NK-92 treated with Interleukin-12 subunit alpha and Interleukin-12 subunit beta, amount 100 ng/mL, for 24 hours (cell line): ENCODE measurements around the gene JPH4.

Source experiments
- DNase-seq: peaks from one replicate; lab custom pipeline; 2025; lab: John Stamatoyannopoulos, UW

Gene JPH4

DNA sequence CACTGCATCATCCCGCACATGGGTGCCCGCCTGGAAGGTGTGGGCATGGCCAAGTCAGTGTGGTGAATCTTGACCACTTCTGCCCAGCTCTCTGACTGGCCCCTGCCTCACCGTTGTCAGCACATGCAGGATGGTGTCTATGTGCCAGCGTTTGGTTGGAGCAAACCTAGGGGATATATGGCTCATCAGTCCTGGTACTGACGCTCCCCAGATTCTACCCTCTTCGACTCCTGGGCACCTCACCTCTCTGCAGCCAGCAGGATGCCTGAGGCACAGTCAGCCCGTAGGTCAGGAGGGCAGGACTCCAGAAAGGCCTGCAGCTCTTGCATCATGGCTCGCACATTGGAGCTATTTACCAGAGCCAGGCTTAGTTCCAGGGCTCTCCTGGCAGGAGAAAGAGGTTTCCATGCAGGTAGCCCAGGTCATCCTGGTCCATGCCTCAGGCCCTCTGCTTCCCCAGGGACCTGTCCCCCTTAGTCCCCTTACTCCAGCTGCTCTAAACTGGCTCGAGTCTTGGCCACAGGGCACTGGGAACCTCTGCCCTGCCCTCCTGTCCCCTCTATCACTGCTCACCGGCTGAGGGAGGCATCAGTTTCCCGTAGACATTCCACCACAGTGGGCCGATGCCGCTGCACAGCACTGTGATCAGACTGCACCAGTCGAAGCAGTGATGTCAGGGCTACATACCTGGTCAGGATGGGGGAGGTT is 15.0 kb downstream of the JPH4 start:
- DNase-seq, result no peak

DNA sequence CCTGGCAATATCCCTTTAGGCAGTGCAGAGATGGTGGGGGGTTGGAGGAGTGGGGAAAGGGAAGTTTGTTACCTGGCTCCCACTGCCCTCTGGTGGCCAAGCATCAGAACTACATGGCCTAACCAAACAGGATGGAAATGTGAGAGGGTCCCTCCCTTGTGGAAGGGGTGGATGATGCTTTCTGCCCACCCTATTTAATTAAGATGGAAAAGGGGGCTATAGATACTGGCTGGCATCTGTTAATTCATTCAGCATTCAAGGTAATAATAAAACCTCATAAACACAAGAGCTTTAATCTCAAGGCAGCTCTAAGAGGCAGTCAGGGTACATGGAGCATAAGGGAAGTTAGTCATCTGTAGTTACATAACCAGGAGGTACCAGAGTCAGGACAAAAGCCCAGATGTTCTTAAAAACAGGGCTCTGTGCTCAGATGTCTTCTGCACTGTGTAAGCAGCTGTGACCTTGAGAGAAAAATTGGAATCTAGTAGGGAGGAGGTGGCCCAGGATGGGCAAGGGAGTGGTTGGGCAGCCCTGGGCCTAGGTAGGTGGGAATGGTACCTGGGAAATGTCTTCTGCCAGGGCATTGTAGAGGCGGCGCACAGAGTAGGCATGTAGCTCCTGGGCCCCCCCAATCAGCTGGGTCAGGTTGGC is 15.6 kb downstream of the JPH4 start:
- no peak for DNase-seq

DNA sequence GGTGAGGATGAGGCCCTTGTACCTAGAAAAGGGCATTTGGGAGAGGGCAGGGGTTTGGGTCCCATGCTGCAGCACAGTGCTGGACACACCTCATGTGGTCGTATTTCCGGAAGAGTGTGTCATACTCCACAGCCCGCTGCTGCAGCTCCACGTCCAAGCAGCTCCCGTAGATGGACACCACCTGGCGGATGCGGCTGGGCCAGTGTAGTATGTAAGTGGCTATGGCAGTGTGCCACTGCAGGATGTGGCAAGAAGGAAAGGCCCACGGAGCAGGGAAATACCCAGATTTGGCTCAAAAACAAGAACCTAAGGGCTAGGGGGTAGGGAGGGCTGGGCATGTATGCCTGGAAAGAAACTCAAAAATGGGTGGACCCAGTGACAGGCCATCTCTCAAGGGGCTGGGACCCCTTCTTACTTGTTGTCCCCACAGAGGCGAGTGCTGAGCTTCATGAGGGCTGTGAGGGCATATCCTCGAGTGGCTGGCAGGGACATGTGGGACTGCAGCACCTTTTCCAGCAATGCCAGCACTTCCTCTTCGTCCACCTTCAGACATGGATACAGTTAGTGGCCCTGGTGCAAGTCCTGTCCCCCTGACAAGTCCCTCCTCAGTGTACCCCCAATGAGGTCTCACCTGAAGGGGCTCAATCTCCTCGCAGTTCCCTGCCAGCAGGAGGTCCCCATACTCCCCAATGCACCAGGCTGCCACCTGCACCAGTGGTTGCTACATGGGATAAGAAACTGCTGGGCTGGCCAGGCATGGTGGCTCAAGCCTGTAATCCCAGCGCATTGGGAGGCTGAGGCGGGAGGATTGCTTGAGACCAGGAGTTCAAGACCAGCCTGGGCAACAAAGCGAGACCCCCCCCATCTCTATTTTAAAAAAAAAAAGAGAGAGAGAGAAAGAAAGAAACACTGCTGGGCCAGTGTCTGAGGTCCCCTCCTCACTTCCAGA is 16.4 kb downstream of the JPH4 start:
- DNase-seq, result no peak

DNA sequence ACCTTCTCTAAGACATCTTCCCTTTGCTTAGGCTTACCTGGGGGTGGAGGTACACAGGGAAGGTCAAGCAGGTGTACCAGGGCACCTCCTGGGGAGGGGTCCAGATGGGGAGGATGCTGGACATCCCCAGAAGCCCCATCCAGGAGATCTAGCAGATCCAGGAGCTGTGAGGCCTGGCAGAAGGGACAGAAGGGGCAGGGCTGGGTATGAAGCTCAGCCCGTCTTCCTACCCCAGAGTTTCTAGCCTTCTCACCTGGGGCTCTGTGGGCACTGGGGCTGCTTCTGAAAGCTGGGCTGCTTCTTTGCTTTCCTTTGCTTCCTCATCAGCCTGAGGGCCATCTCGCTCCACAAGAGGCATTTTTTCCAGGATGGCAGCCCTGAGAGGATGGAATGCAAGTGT is 17.3 kb downstream of the JPH4 start:
- no peak for DNase-seq

DNA sequence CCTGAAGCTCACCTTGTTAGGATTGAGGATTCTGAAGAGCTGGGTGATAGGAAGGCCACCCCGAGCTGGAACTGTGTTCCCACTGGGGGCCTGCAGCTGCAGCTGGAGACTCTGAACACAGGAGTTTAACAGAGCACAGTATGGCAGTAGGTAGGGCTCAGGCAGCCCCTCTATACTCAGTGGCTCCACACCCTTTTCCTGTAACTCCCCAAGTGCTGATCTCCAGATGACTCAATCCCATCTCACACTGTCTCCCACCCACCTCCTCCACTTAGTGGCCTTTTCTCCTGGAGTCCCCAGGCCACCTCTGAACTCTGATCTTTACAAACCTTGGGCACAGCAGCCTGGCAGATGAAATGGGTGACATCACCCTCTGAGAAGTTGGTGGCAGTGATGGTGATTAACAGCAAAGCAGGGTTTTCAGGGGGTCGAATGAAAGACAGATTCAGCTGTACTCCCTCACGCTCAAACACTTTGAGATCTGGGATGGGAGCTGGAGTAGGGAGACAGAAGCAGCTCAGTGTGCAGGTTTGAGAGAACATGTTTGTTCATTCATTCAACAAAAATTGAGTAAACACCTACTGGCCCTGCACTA is 18.6 kb downstream of the JPH4 start:
- DNase-seq, result no peak

DNA sequence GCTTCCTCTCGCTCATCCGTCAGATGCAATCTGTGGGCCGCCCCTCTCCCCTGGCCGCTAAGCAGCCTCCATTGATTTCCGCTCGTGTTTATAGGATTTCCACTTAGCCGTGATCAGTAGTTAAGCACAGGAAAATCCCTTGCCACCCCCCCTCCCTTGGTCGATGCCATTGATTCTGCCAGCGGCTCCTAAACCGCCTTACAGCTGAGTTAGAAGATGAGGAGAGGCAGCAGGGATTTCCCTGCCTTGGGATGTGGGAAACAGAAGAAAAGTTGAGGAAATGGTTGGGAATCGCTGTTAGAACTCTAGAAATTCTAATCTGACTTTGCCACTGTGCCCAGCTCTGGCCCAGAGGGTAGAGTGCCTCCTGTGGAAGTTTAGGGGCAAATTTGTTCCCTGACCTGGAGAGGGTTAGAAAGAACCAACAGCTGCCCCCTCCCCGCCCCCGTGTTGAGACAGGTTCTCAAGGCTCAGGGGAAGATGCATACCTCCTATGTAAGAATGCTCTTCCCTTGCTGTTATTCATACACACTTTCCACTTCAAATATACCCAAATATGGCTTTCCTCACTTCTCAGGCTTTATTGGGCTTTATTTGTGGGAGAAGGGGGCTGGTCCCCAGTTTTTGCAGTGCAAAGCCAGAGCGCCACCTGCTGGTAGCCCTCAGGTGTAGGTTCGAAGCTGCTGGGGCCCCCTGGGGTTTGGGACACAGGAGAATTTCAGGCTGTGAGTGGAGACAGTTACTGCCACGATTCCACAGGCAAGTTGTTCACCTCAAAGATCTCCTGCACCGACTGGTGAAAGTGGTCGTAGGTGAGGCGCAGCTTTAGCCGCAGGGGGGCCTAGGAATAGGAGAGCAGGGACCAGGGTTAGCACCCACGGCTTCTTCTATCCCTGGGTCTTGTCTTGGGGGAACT is 19.3 kb downstream of the JPH4 start:
- peak; percentile 22 for DNase-seq

DNA sequence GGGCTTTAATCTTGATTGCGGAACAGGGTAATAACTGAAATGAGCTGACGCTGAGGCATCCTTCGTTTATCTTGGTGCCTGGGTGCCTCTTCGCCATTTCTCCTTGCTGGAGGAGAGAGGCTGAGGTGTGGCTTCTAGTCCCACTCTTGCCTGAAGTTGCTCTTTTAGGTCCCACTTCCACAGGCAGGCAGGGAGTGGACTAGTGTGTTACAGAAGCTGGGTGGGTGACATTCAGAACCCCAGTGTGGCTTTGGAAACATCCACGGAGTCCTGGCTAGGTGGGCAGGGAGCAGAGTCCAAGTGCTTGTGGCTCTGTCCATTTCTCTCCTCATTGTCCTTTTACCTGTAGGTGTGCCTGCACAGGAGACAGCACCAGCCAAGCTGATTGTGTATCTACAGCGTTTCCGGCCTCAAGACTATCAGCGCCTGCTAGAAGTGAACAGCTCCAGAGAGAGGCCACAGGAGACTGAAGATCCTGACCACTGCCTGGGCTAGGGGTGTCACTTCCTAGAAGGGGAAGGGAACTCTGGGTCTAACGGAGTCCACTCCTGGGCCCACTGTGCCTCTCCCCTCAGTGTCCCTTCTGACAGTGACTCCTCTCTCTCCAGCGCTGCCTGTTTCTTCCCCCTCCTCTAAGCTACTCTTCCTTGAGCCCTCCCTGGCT is 20.1 kb downstream of the JPH4 start:
- no peak for DNase-seq

DNA sequence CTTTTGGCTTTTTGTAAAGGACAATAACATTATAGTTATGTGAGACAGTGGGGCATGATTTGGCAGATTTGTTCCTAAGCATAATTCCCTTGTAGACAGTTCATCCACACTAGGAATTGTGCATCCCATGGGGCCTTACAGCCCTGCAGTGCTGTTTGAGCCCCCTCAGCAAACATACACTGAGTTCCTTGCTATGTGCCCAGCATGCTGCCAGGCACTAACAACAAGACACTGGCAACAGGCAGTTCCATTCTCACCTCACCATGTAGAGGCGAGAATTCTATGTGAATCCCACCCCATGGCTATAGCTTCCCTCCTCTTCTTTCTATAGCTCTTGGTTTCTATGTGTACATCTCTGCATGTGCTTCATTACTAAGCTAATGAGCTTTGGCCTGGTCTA is 20.6 kb downstream of the JPH4 start:
- no peak for DNase-seq

DNA sequence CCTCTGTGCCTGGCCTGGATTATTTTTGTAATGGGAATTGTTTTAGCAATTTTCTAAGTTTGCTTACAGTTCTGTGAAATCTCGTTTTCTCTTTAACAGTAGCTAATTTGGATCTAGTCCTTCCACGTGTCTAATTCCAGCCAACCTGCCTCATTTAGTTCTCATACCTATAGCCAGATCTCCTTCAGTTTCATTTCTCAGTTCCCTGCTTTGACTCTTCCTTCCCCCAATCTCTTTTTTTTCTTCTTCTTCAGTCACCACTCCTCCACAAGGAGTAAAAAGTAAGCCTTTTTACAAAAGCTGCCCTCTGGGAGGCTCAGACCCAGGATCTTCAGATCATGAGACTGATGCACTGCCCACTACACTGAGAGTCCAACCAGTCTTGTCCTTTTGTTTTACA is 21.1 kb downstream of the JPH4 start:
- DNase-seq, result no peak

DNA sequence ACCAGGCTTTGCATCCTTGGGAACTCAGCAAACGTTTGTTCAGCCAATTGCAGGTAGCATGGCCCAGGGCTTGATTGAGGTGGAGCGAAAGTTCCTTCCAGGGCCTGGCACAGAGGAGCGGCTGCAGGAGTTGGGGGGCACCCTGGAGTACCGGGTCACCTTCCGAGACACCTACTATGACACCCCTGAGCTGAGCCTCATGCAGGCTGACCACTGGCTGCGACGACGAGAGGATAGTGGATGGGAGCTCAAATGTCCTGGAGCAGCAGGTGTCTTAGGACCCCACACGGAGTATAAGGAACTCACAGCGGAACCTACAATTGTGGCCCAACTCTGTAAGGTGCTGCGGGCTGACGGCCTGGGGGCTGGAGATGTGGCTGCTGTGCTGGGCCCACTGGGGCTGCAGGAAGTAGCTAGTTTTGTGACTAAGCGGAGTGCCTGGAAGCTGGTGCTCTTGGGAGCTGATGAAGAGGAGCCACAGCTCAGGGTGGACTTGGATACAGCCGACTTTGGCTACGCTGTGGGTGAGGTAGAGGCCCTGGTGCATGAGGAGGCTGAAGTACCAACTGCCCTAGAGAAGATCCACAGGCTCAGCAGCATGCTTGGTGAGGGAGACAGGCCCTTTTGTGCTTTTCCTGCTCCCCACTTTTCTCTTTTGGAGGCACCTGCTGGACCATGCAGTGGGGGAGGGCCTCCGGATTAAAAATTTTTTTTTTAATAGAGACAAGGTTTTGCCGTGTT is 21.7 kb downstream of the JPH4 start:
- no peak for DNase-seq

DNA sequence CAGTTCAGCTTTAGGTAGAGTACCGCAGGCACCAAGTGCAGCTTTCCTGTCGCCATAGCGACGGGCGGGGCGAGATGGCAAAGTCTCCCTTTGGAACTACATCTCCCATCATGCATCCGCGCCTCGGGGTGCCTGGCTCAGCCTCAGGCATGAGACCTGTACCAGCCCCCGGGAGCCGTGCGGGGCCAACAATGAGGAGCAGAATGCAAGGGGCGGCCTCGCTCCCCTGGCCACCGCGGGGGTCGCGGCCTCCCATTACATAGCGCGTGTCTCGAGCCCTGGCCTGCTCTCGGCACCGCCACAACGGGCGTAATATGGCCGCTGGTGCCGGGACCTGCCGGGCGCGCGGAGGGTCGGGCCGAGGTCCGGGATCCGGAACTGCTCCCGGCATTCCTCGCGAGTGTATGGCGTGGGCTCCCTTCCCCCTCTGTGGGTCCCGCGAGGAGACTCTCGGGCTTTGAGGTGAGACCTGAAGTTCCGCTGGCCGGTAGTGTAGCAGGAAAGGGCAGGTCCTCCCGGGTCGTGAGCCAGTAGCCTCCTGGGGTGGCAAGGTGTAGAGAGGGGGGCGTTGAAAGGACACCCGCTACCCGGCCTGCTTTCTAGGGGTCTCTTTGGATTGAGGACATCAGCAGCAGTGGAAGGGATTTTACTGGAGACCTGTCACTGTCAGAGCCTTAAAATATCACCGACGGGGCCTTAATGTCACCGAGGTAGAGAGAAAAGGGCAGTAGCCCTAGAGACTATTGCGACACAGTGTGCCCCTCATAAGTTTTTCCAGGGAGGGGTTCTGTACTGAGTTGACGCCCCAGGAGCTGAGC is 22.5 kb downstream of the JPH4 start, which contains the start of gene THTPA:
Gene THTPA (plus strand): TSS at position 390 of the 818 bp plus-strand sequence. CDS start 487 bp downstream, outside the sequence.
- DNase-seq, result peak; percentile 91

DNA sequence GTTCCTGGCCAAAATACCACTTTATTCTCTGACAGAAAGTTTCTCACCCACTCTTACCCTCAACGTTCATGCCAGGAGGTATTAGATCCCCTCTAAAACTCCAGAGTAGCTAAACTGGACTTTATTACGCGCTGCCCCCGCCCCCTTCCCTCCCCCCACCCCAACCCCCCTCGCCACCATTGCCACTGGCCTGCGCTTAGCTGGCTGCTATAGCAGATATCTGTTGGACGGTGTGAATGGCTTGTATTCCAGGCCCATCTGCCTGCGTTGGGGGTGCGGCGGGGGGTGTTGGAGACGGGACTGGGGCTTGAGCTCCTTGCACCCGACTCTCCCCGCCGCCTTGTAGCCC is 23.1 kb downstream of the JPH4 start:
- no peak for DNase-seq

DNA sequence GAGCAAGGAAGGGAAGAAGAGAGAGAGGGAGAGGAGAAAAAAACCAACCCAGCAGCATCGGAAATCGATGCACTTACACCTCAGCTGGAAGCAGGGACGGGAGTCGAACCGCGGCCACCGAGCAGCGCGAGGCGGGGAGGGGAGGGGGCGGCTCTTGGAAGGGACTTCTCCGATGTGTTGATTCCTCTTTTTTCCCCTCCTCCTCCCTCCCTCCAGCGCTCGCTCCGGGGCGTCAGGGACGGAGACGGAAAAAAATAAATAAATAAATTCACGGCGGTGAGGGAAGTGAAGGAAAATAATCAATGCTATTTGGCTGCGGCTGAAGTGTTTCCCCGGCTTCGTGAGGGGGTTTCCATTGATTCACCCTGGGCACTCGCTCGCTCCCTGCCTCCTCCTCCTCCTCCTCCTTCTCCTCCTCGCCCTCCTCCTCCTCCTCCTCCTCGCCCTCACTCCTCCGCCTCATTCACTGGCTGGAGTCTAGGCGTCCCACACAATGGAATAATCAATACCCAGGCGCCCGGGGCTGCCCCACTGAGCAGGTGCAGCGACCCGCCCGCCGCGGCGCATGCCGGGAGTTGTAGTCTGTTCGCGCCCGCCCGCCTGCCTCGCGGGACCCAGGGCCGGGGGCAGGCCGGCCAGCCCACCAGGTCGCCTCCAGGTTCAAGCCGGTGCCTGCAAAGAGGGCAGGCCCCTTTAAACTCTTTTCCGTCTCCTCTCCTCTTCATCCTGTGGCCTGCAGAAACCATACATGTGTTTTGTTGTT is 27.1 kb downstream of the JPH4 start, which contains the start of gene ZFHX2:
Gene ZFHX2 (minus strand): TSS at position 500 of the 763 bp plus-strand sequence. CDS start 16,440 bp downstream, outside the sequence.
- peak; percentile 71 for DNase-seq

DNA sequence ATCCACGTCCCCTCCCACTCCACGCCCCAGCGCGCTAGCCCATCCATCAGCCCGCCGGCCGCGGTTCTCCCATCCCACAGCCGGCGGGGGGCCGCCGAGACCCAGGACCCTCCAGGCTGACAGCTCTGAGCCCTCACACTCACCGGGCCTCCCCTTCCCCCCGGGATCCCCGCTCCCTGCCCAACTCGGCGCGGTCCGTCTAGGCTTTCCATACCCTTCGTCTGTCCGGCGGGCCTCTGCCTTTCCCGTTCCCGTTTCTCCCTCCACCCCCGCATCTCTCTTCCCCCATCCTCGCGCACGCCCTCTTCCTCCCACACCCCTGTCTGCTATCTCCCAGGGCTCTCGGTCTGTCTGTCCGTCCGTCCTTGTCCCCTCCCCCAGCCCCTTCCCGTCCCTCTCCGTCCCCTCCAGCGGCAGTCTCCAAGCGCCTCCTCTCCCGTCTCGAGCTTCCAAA is 27.8 kb downstream of the JPH4 start:
- DNase-seq, result no peak

DNA sequence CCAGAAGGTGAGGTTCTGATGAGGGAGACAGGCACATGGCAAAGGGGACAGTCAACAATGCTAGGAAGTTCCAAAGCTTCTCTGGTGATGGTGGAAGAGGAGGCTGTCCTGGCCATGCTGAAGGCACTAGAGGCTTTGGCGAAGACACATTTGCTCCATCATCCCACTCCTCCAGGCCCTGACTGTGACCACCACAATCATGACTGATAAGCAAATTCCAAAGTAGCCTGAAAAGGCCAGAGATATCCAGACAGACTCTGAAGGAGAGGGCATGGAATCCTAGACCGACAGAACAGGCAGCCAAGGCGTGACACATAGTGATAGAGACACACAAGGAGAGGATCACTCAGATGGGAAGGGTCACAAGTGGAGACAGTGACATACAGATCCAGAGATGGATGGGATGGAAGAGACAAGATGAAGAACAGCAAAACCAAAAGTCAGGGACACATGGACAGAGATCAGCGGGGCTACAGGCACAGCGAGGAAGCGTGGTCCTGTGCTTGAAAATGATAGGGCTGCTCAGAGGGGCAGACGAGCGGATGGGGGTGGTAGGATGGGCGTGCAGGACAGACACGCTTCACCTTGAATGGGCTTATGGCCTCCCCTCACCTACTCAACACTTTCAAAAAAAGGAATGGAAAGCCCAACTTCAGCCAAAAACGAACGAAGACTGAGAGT is 28.3 kb downstream of the JPH4 start:
- no peak for DNase-seq

DNA sequence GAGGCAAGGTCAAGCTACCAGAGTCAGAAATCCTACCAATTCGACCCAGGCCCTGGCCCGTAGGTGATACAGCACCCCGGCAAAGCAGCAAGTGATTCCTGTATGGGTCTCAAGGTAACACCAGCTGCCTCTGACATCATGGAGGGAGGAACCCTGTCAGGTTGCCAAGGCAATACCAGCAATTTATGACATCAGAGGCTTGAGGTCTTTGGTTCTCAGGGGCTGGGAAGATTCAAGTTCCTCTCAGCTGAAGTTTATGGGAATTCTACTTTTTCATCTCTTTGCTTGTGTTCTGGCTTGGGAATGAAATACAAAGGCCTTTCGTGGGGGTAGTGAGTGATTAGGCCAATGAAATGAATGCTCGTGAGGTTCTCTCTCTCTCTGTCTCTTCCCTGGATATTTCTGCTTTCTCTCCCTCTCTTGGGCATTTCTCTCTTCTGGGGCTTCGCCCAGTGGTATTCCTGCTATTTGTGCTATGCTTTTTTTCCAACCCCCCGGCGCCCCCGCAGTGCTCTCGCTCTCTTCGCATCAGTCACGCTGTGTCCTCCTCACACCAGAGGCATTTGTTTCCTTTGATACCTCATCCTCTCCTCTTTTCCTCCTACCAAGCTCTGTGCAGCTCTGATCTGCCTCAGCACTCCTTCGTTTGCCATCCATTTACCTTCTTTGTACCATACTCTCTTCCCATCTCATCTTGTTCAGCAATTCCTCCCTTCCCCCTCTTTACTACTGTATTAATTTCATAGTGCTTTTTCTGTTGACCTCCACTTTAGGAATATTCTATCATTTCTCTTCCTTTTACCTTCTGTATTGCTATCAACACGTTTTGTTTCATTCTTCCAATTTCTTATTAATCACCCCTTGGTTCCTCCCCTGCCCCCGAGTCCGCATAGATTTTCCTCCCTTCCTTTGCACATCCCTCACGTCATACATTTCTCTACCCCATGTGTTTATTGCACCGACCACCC is 30.0 kb downstream of the JPH4 start:
- no peak for DNase-seq
